Progenitor cell of endocrine pancreas (in vitro differentiated cells): Measurements from ENCODE around the gene ITGA8. TPM values are rescaled to one million over a fixed set of nuclear protein-coding genes. Genes with fewer than 3 reads are reported as not detected.

Experiments used
- DNase-seq: peaks from one replicate; pipeline ENCODE4 v3.0.0; 2021; ENCODE audit warnings: low spot score; ENCODE audit not compliant: unreplicated experiment
- H3K27ac Mint-ChIP-seq: 2 replicates; pipeline ENCODE4 v1.8.0; 2021; ENCODE audit warnings: mild to moderate bottlenecking, moderate library complexity, mixed read lengths
- H3K27me3 Mint-ChIP-seq: 2 replicates; pipeline ENCODE4 v1.8.0; 2021; ENCODE audit warnings: mixed read lengths
- H3K36me3 Mint-ChIP-seq: 2 replicates; pipeline ENCODE4 v1.8.0; 2022; ENCODE audit warnings: mixed read lengths; ENCODE audit not compliant: insufficient read depth
- H3K4me1 Mint-ChIP-seq: 2 replicates; pipeline ENCODE4 v1.8.0; 2021; ENCODE audit warnings: low read depth, mixed read lengths
- H3K4me3 Mint-ChIP-seq: 2 replicates; pipeline ENCODE4 v1.8.0; 2021; ENCODE audit warnings: low read depth, mild to moderate bottlenecking, moderate library complexity, mixed read lengths
- H3K9me3 Mint-ChIP-seq: 2 replicates; pipeline ENCODE4 v1.8.0; 2021; ENCODE audit warnings: low read depth, mixed read lengths
- CTCF ChIP-seq: fragments of 200-600 bp; sonication (generic); IDR thresholded peaks from one replicate; pipeline ENCODE4 v1.5.0; 2021; ENCODE audit warnings: antibody characterized with exemption, mild to moderate bottlenecking; ENCODE audit not compliant: unreplicated experiment
- total RNA-seq: library from RNA; stranded (reverse); gene quantifications from 2 replicates; pipeline ENCODE4 v1.2.1, GENCODE V29; 2021

ITGA8 gene
- total RNA-seq, 1 donor from 2014 or later: not detected

DNA sequence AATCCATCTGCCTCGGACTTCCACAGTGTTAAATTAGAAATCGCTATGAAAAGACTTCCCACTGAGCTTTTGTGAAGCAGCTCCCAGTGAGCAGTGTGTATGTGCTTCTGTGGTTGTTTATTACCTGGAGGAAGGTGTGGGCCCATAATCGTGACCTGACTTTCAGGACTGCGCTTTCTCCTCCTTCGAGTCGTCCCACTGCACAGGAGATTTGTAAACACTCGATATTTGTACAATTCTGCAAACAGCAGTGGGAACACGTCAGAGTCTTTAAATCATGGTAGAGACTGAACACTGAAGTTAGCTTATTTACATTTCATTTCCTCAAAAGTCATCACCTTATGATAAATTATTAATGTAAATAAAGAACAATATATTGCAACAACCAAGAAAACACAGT is 171.4 kb downstream of the ITGA8 start:
- Mint-ChIP-seq H3K36me3 (no peaks in the 10 kb centered on the region), H3K27ac (no peak overlapping the region), H3K27me3 (no peaks in the 10 kb centered on the region), H3K9me3 (peaks cover 9% of the 10 kb centered on the region), H3K4me1 (peaks cover 3% of the 10 kb centered on the region), H3K4me3 (no peak overlapping the region)
- no peak for DNase-seq
- no peak for TF ChIP-seq CTCF

DNA sequence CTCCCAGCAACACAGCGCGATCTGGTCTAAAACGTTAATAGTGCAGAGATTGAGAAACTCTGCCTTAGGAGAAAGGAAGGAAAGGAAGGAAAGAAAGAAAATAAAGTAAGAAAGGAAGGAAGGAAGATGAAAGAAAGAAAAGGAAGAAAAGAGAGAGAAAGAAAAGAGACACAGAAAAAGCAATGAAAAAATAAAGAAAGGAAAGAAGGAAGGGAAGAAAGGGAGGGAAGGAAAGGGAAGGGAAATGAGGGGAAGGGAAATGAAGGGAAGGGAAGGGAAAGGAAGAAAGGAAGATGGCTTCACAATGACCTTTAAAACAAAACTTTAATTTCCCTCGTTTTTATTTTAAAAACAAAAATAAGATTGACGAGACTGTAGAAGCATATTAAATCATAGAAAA is 173.1 kb downstream of the ITGA8 start:
- H3K4me1 Mint-ChIP-seq: peaks cover 3% of the 10 kb centered on the region

DNA sequence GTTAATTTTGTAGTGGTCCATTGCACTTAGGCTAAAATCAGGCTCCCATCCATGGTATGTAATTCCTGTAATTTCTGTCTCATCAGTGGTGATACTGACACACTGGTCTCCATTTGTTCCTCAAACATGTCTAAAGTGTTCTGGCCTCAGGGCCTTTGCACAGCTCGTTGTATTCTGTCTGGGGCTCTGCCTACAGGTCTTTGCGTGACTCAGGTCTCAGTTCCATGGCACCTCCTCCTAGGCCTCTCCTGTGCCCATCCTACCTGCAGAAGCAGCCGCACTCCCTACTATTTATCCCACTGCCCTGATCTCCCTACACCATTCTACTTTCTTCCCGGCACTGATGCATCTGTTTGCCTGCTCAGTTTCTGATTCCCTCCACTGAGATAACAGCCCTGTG is 173.8 kb downstream of the ITGA8 start:
- Mint-ChIP-seq H3K9me3 (peaks cover 11% of the 10 kb centered on the region), H3K36me3 (no peaks in the 10 kb centered on the region), H3K4me3 (no peak overlapping the region), H3K27ac (no peak overlapping the region), H3K4me1 (peaks cover 3% of the 10 kb centered on the region), H3K27me3 (no peaks in the 10 kb centered on the region)
- no peak for DNase-seq
- TF ChIP-seq CTCF: no peak

More for the DNA sequence above, 173.1 kb downstream of the ITGA8 start:
- Mint-ChIP-seq H3K4me3 (no peak overlapping the region), H3K27ac (no peak overlapping the region), H3K9me3 (peaks cover 11% of the 10 kb centered on the region), H3K27me3 (no peaks in the 10 kb centered on the region), H3K36me3 (no peaks in the 10 kb centered on the region)
- TF ChIP-seq CTCF: no peak
- DNase-seq: no peak

- H3K36me3 Mint-ChIP-seq: no peaks in the 10 kb centered on the region
- no peaks in the 10 kb centered on the region for H3K27me3 Mint-ChIP-seq
- peaks cover 3% of the 10 kb centered on the region for H3K4me1 Mint-ChIP-seq
- TF ChIP-seq CTCF: no peak
- peaks cover 11% of the 10 kb centered on the region for H3K9me3 Mint-ChIP-seq
- no peak overlapping the region for H3K4me3 Mint-ChIP-seq
- H3K27ac Mint-ChIP-seq: no peak overlapping the region
- no peak for DNase-seq
Measured at GRCh38 chr10:15545266-15545665, 174.5 kb downstream of the ITGA8 start.

GRCh38 chr10:15543994-15544393 is 175.7 kb downstream of the ITGA8 start:
- H3K27ac Mint-ChIP-seq: no peak overlapping the region
- no peaks in the 10 kb centered on the region for H3K27me3 Mint-ChIP-seq
- H3K4me1 Mint-ChIP-seq: peaks cover 3% of the 10 kb centered on the region
- H3K9me3 Mint-ChIP-seq: peaks cover 17% of the 10 kb centered on the region
- no peak overlapping the region for H3K4me3 Mint-ChIP-seq
- no peak for TF ChIP-seq CTCF
- DNase-seq: no peak
- no peaks in the 10 kb centered on the region for H3K36me3 Mint-ChIP-seq

GRCh38 chr10:15542817-15543216 is 176.9 kb downstream of the ITGA8 start:
- no peak overlapping the region for H3K27ac Mint-ChIP-seq
- DNase-seq: no peak
- H3K4me3 Mint-ChIP-seq: no peak overlapping the region
- no peak for TF ChIP-seq CTCF
- no peaks in the 10 kb centered on the region for H3K27me3 Mint-ChIP-seq
- H3K4me1 Mint-ChIP-seq: no peaks in the 10 kb centered on the region
- H3K36me3 Mint-ChIP-seq: no peaks in the 10 kb centered on the region
- H3K9me3 Mint-ChIP-seq: peaks cover 17% of the 10 kb centered on the region
